Right atrium auricular region (tissue), 2 donors: Measurements from ENCODE around the gene HINFP. TPM values are rescaled to one million over a fixed set of nuclear protein-coding genes. Genes with fewer than 3 reads are reported as not detected.

ENCODE experiments used
- DNase-seq: peaks from one replicate; pipeline ENCODE4 v3.0.0-alpha.2; 2019; ENCODE audit warnings: low spot score
- H3K27ac ChIP-seq, 2 donors: fragments of 200-600 bp; sonication (generic); 1 replicate in 1 of 2; 2 replicates in 1 of 2; pipeline ENCODE4 v1.5.1; 2016 to 2019
- H3K27me3 ChIP-seq, 2 donors: fragments of 200-600 bp; sonication (generic); one replicate each; pipeline versions ENCODE4 v1.5.1 to v1.6.0; 2017 to 2019
- H3K36me3 ChIP-seq: fragments of 200-600 bp; sonication (generic); one replicate; pipeline ENCODE4 v1.5.1; 2016
- H3K4me1 ChIP-seq, 2 donors: fragments of 200-600 bp; sonication (generic); one replicate each; pipeline versions ENCODE4 v1.5.1 to v1.6.0; 2017 to 2019
- H3K4me3 ChIP-seq, 2 donors: fragments of 200-600 bp; sonication (generic); 1 replicate in 1 of 2; 2 replicates in 1 of 2; pipeline ENCODE4 v1.5.1; 2017 to 2019; ENCODE audit warnings: mild to moderate bottlenecking in 1 of 2, moderate library complexity in 1 of 2
- H3K9me3 ChIP-seq, 2 donors: fragments of 200-600 bp; sonication (generic); one replicate each; pipeline ENCODE4 v1.5.1; 2019
- CTCF ChIP-seq, 2 donors: fragments of 200-600 bp; sonication (generic); IDR thresholded peaks; one replicate each; pipeline ENCODE4 v1.5.1; 2019; ENCODE audit warnings: antibody characterized with exemption in 2 of 2
- total RNA-seq, 2 donors: library from RNA; depleted of rRNA; stranded (reverse); fragments of >200 nt; gene quantifications; one replicate each; pipeline ENCODE4 v1.1.0, GENCODE V29; 2016

The HINFP gene
- total RNA-seq, 2 donors from 2014 or later, result 11.2 to 18.1 TPM

GRCh38 chr11:119109843-119110242, 11.5 kb upstream of the HINFP start:
- DNase-seq, result no peak
- no peak for TF ChIP-seq CTCF (IDR thresholded peaks at IDR 0.05)
- Histone ChIP-seq H3K27ac (no peak overlapping the region), H3K27me3 (no peaks in the 10 kb centered on the region), H3K4me1 (peaks cover 0 to 26% of the 10 kb centered on the region in 2 donors), H3K4me3 (no peak overlapping the region), H3K9me3 (no peaks in the 10 kb centered on the region), H3K36me3 (peaks cover 35% of the 10 kb centered on the region)

- Histone ChIP-seq H3K4me3 (no peak overlapping the region), H3K36me3 (peaks cover 35% of the 10 kb centered on the region), H3K27me3 (no peaks in the 10 kb centered on the region), H3K27ac (no peak overlapping the region), H3K4me1 (peaks cover 0 to 26% of the 10 kb centered on the region in 2 donors), H3K9me3 (no peaks in the 10 kb centered on the region)
- DNase-seq, result no peak
- TF ChIP-seq CTCF (IDR thresholded peaks at IDR 0.05), result no peak
Measured at GRCh38 chr11:119110439-119110838, 10.9 kb upstream of the HINFP start.

GRCh38 chr11:119111361-119111925, 9.9 kb upstream of the HINFP start:
- peaks cover 35% of the 10 kb centered on the region for H3K36me3 ChIP-seq

GRCh38 chr11:119112314-119113020, 8.9 kb upstream of the HINFP start:
- Histone ChIP-seq H3K9me3 (no peaks in the 10 kb centered on the region), H3K36me3 (peaks cover 35% of the 10 kb centered on the region), H3K4me1 (peaks cover 0 to 15% of the 10 kb centered on the region in 2 donors), H3K27ac (no peak overlapping the region), H3K27me3 (no peaks in the 10 kb centered on the region), H3K4me3 (no peak overlapping the region)
- no peak for TF ChIP-seq CTCF (IDR thresholded peaks at IDR 0.05)
- DNase-seq, result no peak

More at GRCh38 chr11:119111361-119111925, 9.9 kb upstream of the HINFP start:
- Histone ChIP-seq H3K4me3 (no peak overlapping the region), H3K27ac (no peak overlapping the region), H3K9me3 (no peaks in the 10 kb centered on the region), H3K27me3 (no peaks in the 10 kb centered on the region), H3K4me1 (peaks cover 0 to 20% of the 10 kb centered on the region in 2 donors)
- no peak for DNase-seq
- no peak for TF ChIP-seq CTCF (IDR thresholded peaks at IDR 0.05)

GRCh38 chr11:119113716-119114115, 7.7 kb upstream of the HINFP start:
- no peaks in the 10 kb centered on the region for H3K27me3 ChIP-seq
- H3K9me3 ChIP-seq, result no peaks in the 10 kb centered on the region
- peaks cover 35% of the 10 kb centered on the region for H3K36me3 ChIP-seq
- no peak overlapping the region for H3K27ac ChIP-seq
- DNase-seq, result no peak
- no peak for TF ChIP-seq CTCF (IDR thresholded peaks at IDR 0.05)
- H3K4me1 ChIP-seq, result peaks cover 0 to 6% of the 10 kb centered on the region in 2 donors
- no peak overlapping the region for H3K4me3 ChIP-seq
